DND-41 (cell line): ENCODE data around the gene PDZK1.

Experiments used
- ATAC-seq: fragments of 200-7000 bp; cut with Tn5 transposase; 3 replicates; pipeline ENCODE4 v1.9.1; 2021; ENCODE audit warnings: low read depth; ENCODE audit not compliant: insufficient read depth
- DNase-seq: peaks from one replicate; pipeline ENCODE4 v3.0.0-alpha.2; 2020
- H2AFZ ChIP-seq: 2 replicates; pipeline ENCODE4 v1.6.0; 2012; ENCODE audit warnings: low read depth, low read length
- H3K27ac ChIP-seq: 2 replicates; pipeline ENCODE4 v1.5.1; 2012; ENCODE audit warnings: low read length, inconsistent platforms
- H3K27me3 ChIP-seq: fragments of 200-600 bp; sonication (generic); 2 replicates; pipeline ENCODE4 v1.6.0; 2012; ENCODE audit warnings: low read length, mild to moderate bottlenecking, inconsistent platforms; ENCODE audit not compliant: insufficient read depth, poor library complexity
- H3K36me3 ChIP-seq: 2 replicates; pipeline ENCODE4 v1.5.1; 2012; ENCODE audit warnings: low read length, inconsistent platforms; ENCODE audit not compliant: insufficient read depth
- H3K4me1 ChIP-seq: 2 replicates; pipeline ENCODE4 v1.5.1; 2012; ENCODE audit warnings: mild to moderate bottlenecking, low read length; ENCODE audit not compliant: insufficient read depth
- H3K4me2 ChIP-seq: 2 replicates; pipeline ENCODE4 v1.6.0; 2012; ENCODE audit warnings: mild to moderate bottlenecking, moderate library complexity, low read length, inconsistent platforms; ENCODE audit not compliant: insufficient read depth
- H3K4me3 ChIP-seq, 2 experiments: fragments of 200-600 bp in 1 of 2; shearing (Covaris generic) in 1 of 2; 2 replicates each; pipeline ENCODE4 v1.5.1; 2012 to 2016; ENCODE audit warnings: inconsistent platforms in 2 of 2, low read length in 2 of 2, mild to moderate bottlenecking in 2 of 2, low read depth in 1 of 2, moderate library complexity in 1 of 2
- H3K79me2 ChIP-seq: 2 replicates; pipeline ENCODE4 v1.6.0; 2012; ENCODE audit warnings: low read length, inconsistent platforms; ENCODE audit not compliant: insufficient read depth
- H3K9ac ChIP-seq: 2 replicates; pipeline ENCODE4 v1.6.0; 2012; ENCODE audit warnings: low read depth, mild to moderate bottlenecking, inconsistent platforms, low read length, moderate library complexity
- H3K9me3 ChIP-seq: 2 replicates; pipeline ENCODE4 v1.5.1; 2012; ENCODE audit warnings: low read length, moderate library complexity, mild to moderate bottlenecking, inconsistent platforms; ENCODE audit not compliant: insufficient read depth, severe bottlenecking
- H4K20me1 ChIP-seq: 2 replicates; pipeline ENCODE4 v1.6.0; 2012; ENCODE audit warnings: low read length; ENCODE audit not compliant: insufficient read depth
- CTCF ChIP-seq: IDR thresholded peaks from 2 replicates; pipeline ENCODE4 v1.5.1; 2012; ENCODE audit warnings: borderline replicate concordance, low read length, moderate library complexity, mild to moderate bottlenecking; ENCODE audit not compliant: poor library complexity, severe bottlenecking; ENCODE audit errors: extremely low read depth
- EZH2 ChIP-seq: IDR thresholded peaks from 3 replicates; pipeline ENCODE4 v1.6.1; 2012; ENCODE audit warnings: borderline replicate concordance, low read depth, mild to moderate bottlenecking, moderate library complexity, low read length, inconsistent platforms; ENCODE audit not compliant: severe bottlenecking

PDZK1 gene

GRCh38 chr1:145705622-145706021, 1.5 kb downstream of the PDZK1 start:
- no peak overlapping the region for H3K4me2 ChIP-seq

GRCh38 chr1:145702826-145703225, 4.3 kb downstream of the PDZK1 start:
- no peak overlapping the region for H3K4me2 ChIP-seq
- no peak for DNase-seq
- no peaks in the 10 kb centered on the region for H3K79me2 ChIP-seq
- no peak overlapping the region for H3K27ac ChIP-seq
- no peaks in the 10 kb centered on the region for H4K20me1 ChIP-seq
- TF ChIP-seq EZH2 (no peak), CTCF (no peak)
- no peak for ATAC-seq
- H3K4me3 ChIP-seq: no peak overlapping the region
- no peaks in the 10 kb centered on the region for H3K36me3 ChIP-seq
- H3K4me1 ChIP-seq: no peaks in the 10 kb centered on the region
- H3K9me3 ChIP-seq: no peaks in the 10 kb centered on the region
- peaks cover 3% of the 10 kb centered on the region for H3K27me3 ChIP-seq
- H2AFZ ChIP-seq: no peak overlapping the region
- no peak overlapping the region for H3K9ac ChIP-seq

More at GRCh38 chr1:145705622-145706021, 1.5 kb downstream of the PDZK1 start:
- no peaks in the 10 kb centered on the region for H4K20me1 ChIP-seq
- H3K79me2 ChIP-seq: no peaks in the 10 kb centered on the region
- TF ChIP-seq CTCF (no peak), EZH2 (no peak)
- H3K36me3 ChIP-seq: no peaks in the 10 kb centered on the region
- no peaks in the 10 kb centered on the region for H3K4me1 ChIP-seq
- no peak overlapping the region for H3K4me3 ChIP-seq
- no peak for ATAC-seq
- H3K27me3 ChIP-seq: peaks cover 3% of the 10 kb centered on the region
- DNase-seq: no peak
- H3K27ac ChIP-seq: no peak overlapping the region
- H3K9me3 ChIP-seq: no peaks in the 10 kb centered on the region
- no peak overlapping the region for H2AFZ ChIP-seq
- no peak overlapping the region for H3K9ac ChIP-seq

- ATAC-seq (no peak), DNase-seq (no peak)
- no peak overlapping the region for H2AFZ ChIP-seq
- peaks cover 3% of the 10 kb centered on the region for H3K27me3 ChIP-seq
- no peak overlapping the region for H3K9ac ChIP-seq
- H3K79me2 ChIP-seq: no peaks in the 10 kb centered on the region
- H3K4me3 ChIP-seq: no peak overlapping the region
- no peak overlapping the region for H3K4me2 ChIP-seq
- H3K36me3 ChIP-seq: no peaks in the 10 kb centered on the region
- no peaks in the 10 kb centered on the region for H3K9me3 ChIP-seq
- no peaks in the 10 kb centered on the region for H4K20me1 ChIP-seq
- H3K4me1 ChIP-seq: no peaks in the 10 kb centered on the region
- TF ChIP-seq CTCF (no peak), EZH2 (no peak)
- no peak overlapping the region for H3K27ac ChIP-seq
Observed at GRCh38 chr1:145702052-145702451, 5.1 kb downstream of the PDZK1 start.
